ENCODE data around the gene AMN1. TPM values are rescaled to one million over a fixed set of nuclear protein-coding genes. Genes with fewer than 3 reads are reported as not detected.
"Not testable (repeated sequence)": the region's sequence is repeated elsewhere in the genome, so short reads cannot be mapped to it uniquely, and the experiment has no call there.

AMN1 gene
- total RNA-seq, 4 donors from 2014 or later, result 3.4 to 16.4 (median 10.5) TPM

- no peak overlapping the region for H3K4me3 ChIP-seq
- H3K4me1 ChIP-seq, result no peaks in the 10 kb centered on the region
- no peak for DNase-seq (ENCODE audit: low spot score in 2 of 2)
- no peaks in the 10 kb centered on the region for H3K9me3 ChIP-seq
- H3K36me3 ChIP-seq, result no peaks in the 10 kb centered on the region
- no peak overlapping the region for H3K27ac ChIP-seq
- 82% methylated on average over 2 of the region's 2 CpGs for WGBS
- no peak for TF ChIP-seq POLR2A (IDR thresholded peaks at IDR 0.05)
- no peak for TF ChIP-seq EP300 (IDR thresholded peaks at IDR 0.05)
- no peak for TF ChIP-seq POLR2AphosphoS5 (IDR thresholded peaks at IDR 0.05)
- TF ChIP-seq CTCF (IDR thresholded peaks at IDR 0.05), result no peak
- no peaks in the 10 kb centered on the region for H3K27me3 ChIP-seq
Observed at GRCh38 chr12:31768046-31768445, 39.2 kb upstream of the AMN1 start.

GRCh38 chr12:31765931-31766330, 37.1 kb upstream of the AMN1 start:
- no peaks in the 10 kb centered on the region for H3K27me3 ChIP-seq
- H3K36me3 ChIP-seq, result no peaks in the 10 kb centered on the region
- no peak for DNase-seq (ENCODE audit: low spot score in 2 of 2)
- no peak overlapping the region for H3K27ac ChIP-seq
- H3K4me3 ChIP-seq, result no peak overlapping the region
- no peaks in the 10 kb centered on the region for H3K9me3 ChIP-seq
- no peaks in the 10 kb centered on the region for H3K4me1 ChIP-seq
- 85% methylated on average over 1 of the region's 1 CpG for WGBS
- TF ChIP-seq EP300 (IDR thresholded peaks at IDR 0.05) (no peak), POLR2A (IDR thresholded peaks at IDR 0.05) (no peak), CTCF (IDR thresholded peaks at IDR 0.05) (no peak), POLR2AphosphoS5 (IDR thresholded peaks at IDR 0.05) (no peak)

GRCh38 chr12:31759632-31760459, 31.0 kb upstream of the AMN1 start:
- Histone ChIP-seq H3K27me3 (no peaks in the 10 kb centered on the region), H3K9me3 (no peaks in the 10 kb centered on the region), H3K4me3 (no peak overlapping the region), H3K27ac (no peak overlapping the region), H3K36me3 (no peaks in the 10 kb centered on the region), H3K4me1 (no peaks in the 10 kb centered on the region)
- no peak for DNase-seq (ENCODE audit: low spot score in 2 of 2)
- no peak for TF ChIP-seq CTCF (IDR thresholded peaks at IDR 0.05)
- no peak for TF ChIP-seq POLR2AphosphoS5 (IDR thresholded peaks at IDR 0.05)
- no peak for TF ChIP-seq POLR2A (IDR thresholded peaks at IDR 0.05)
- TF ChIP-seq EP300 (IDR thresholded peaks at IDR 0.05), result no peak
- WGBS, result 73% methylated on average over 4 of the region's 4 CpGs

- not testable (repeated sequence) for H3K27ac ChIP-seq; H3K4me1 ChIP-seq; H3K9me3 ChIP-seq; H3K36me3 ChIP-seq; H3K4me3 ChIP-seq; H3K27me3 ChIP-seq; DNase-seq (ENCODE audit: low spot score in 2 of 2)
- 81% methylated on average over 5 of the region's 5 CpGs for WGBS
Observed at GRCh38 chr12:31758297-31758696, 29.5 kb upstream of the AMN1 start.

GRCh38 chr12:31756977-31757420, 28.2 kb upstream of the AMN1 start:
- Histone ChIP-seq H3K9me3 (no peaks in the 10 kb centered on the region), H3K27me3 (no peaks in the 10 kb centered on the region), H3K4me3 (no peak overlapping the region), H3K4me1 (no peaks in the 10 kb centered on the region), H3K27ac (no peak overlapping the region), H3K36me3 (no peaks in the 10 kb centered on the region)
- TF ChIP-seq CTCF (IDR thresholded peaks at IDR 0.05), result no peak
- TF ChIP-seq POLR2A (IDR thresholded peaks at IDR 0.05), result no peak
- TF ChIP-seq POLR2AphosphoS5 (IDR thresholded peaks at IDR 0.05), result no peak
- no peak for TF ChIP-seq EP300 (IDR thresholded peaks at IDR 0.05)
- DNase-seq (ENCODE audit: low spot score in 2 of 2), result no peak
- 92% methylated on average over 1 of the region's 1 CpG for WGBS

Data from suprapubic skin (tissue), 4 donors.